Measurements from ENCODE around the gene NOP14.
"Not testable (repeated sequence)": the region's sequence is repeated elsewhere in the genome, so short reads cannot be mapped to it uniquely, and the experiment has no call there.

NOP14 gene

GRCh38 chr4:2931512-2932301, 31.5 kb downstream of the NOP14 start:
- DNase-seq (ENCODE audit: low read depth in 2 of 2), result peak in 1 of 2 experiments; percentile 46

GRCh38 chr4:2930758-2931511, 32.3 kb downstream of the NOP14 start:
- DNase-seq (ENCODE audit: low read depth in 2 of 2), result no peak

- DNase-seq (ENCODE audit: low read depth in 2 of 2), result no peak
Measured at GRCh38 chr4:2930135-2930757, 33.0 kb downstream of the NOP14 start.

- DNase-seq (ENCODE audit: low read depth in 2 of 2), result no peak
Measured at GRCh38 chr4:2929469-2929868, 33.7 kb downstream of the NOP14 start.

GRCh38 chr4:2928242-2929176, 34.7 kb downstream of the NOP14 start:
- no peak for DNase-seq (ENCODE audit: low read depth in 2 of 2)

- DNase-seq (ENCODE audit: low read depth in 2 of 2), result no peak
Measured at GRCh38 chr4:2927696-2928075, 35.5 kb downstream of the NOP14 start.

GRCh38 chr4:2927016-2927695, 36.0 kb downstream of the NOP14 start:
- DNase-seq (ENCODE audit: low read depth in 2 of 2), result no peak

GRCh38 chr4:2925931-2926860, 37.0 kb downstream of the NOP14 start:
- DNase-seq (ENCODE audit: low read depth in 2 of 2), result no peak

GRCh38 chr4:2925496-2925895, 37.7 kb downstream of the NOP14 start:
- DNase-seq (ENCODE audit: low read depth in 2 of 2), result no peak

GRCh38 chr4:2924765-2925301, 38.4 kb downstream of the NOP14 start:
- no peak for DNase-seq (ENCODE audit: low read depth in 2 of 2)

- no peak for DNase-seq (ENCODE audit: low read depth in 2 of 2)
Measured at GRCh38 chr4:2924286-2924685, 38.9 kb downstream of the NOP14 start.

- DNase-seq (ENCODE audit: low read depth in 2 of 2), result no peak
Measured at GRCh38 chr4:2923668-2924173, 39.5 kb downstream of the NOP14 start.

- DNase-seq (ENCODE audit: low read depth in 2 of 2), result no peak
Measured at GRCh38 chr4:2923141-2923551, 40.1 kb downstream of the NOP14 start.

GRCh38 chr4:2922453-2923101, 40.6 kb downstream of the NOP14 start:
- not testable (repeated sequence) for DNase-seq (ENCODE audit: low read depth in 2 of 2)

- not testable (repeated sequence) for DNase-seq (ENCODE audit: low read depth in 2 of 2)
Measured at GRCh38 chr4:2918714-2919113, 44.5 kb downstream of the NOP14 start.

- not testable (repeated sequence) for DNase-seq (ENCODE audit: low read depth in 2 of 2)
Measured at GRCh38 chr4:2918300-2918699, 44.9 kb downstream of the NOP14 start.

- not testable (repeated sequence) for DNase-seq (ENCODE audit: low read depth in 2 of 2)
Measured at GRCh38 chr4:2916696-2917095, 46.5 kb downstream of the NOP14 start.

- DNase-seq (ENCODE audit: low read depth in 2 of 2), result no peak
Measured at GRCh38 chr4:2915789-2916188, 47.4 kb downstream of the NOP14 start.
